ENCODE results near the gene TTC1. TPM values are rescaled to one million over a fixed set of nuclear protein-coding genes. Genes with fewer than 3 reads are reported as not detected.
A peak's percentile ranks its signal among the peaks of the same experiment; 100 is the strongest.

TTC1 gene
- polyA plus RNA-seq, 1 of the 3 experiments (the other 2 are of a cell fraction), result 37.0 TPM

GRCh38 chr5:159971931-159972461 lies 36.9 kb upstream of the TTC1 start:
- TF ChIP-seq FOSL2 (IDR thresholded peaks at IDR 0.05; ENCODE audit: borderline replicate concordance, low read depth), result no peak
- TF ChIP-seq SMC3 (IDR thresholded peaks at IDR 0.05; ENCODE audit: low read depth, low read length), result no peak
- no peak for TF ChIP-seq ZBTB33 (IDR thresholded peaks at IDR 0.05; ENCODE audit: borderline replicate concordance, low read depth)
- no peak overlapping the region for H3K27ac ChIP-seq (ENCODE audit: low read depth in 2 of 2, low read length in 1 of 2)
- no peaks in the 10 kb centered on the region for H3K79me2 ChIP-seq (ENCODE audit: insufficient read depth)
- H2AFZ ChIP-seq (ENCODE audit: low read depth), result 0 out of 2 replicates have a peak overlapping the region, but pooled peaks have one; percentile 23
- no peaks in the 10 kb centered on the region for H3K36me3 ChIP-seq (replicated peaks in 1 of 2; ENCODE audit: control insufficient read depth in 1 of 2, insufficient read depth in 2 of 2, low read length in 1 of 2)
- no peak overlapping the region for H3K4me2 ChIP-seq
- ChIA-PET CTCF (interaction anchor here (1.9 kb wide), 1 partner anchor 15 kb away, joined by 8 read pairs; no protein-coding TSS in a partner anchor), POLR2A (no interaction called here)
- peaks cover 30% of the 10 kb centered on the region for H3F3A ChIP-seq (replicated peaks; ENCODE audit: insufficient read depth)
- no peaks in the 10 kb centered on the region for H3K9me3 ChIP-seq
- no peaks in the 10 kb centered on the region for H3K9me2 ChIP-seq
- H3K4me1 ChIP-seq (ENCODE audit: control insufficient read depth in 1 of 2, insufficient read depth in 2 of 2, low read depth in 1 of 2, low read length in 1 of 2), result peaks cover 0 to 21% of the 10 kb centered on the region in 2 experiments; a peak in 3 of 4 replicates
- H4K20me1 ChIP-seq (ENCODE audit: insufficient read depth), result no peaks in the 10 kb centered on the region
- no peaks in the 10 kb centered on the region for H3K27me3 ChIP-seq (ENCODE audit: insufficient read depth)
- no peak overlapping the region for H3K4me3 ChIP-seq (ENCODE audit: low read depth in 2 of 2, low read length in 1 of 2)
- peak; percentile 61 for DNase-seq
- WGBS (ENCODE audit: low lambda C conversion rate), result 17% methylated on average over 14 of the region's 76 CpGs
- H3K9ac ChIP-seq, result no peak overlapping the region

- no peak overlapping the region for H3K9ac ChIP-seq
- H3K9me3 ChIP-seq, result no peaks in the 10 kb centered on the region
- ChIA-PET CTCF (interaction anchor here (1.0 to 1.9 kb wide), 2 partner anchors 8 to 14 kb away, joined by 4 to 8 read pairs; no protein-coding TSS in a partner anchor), POLR2A (no interaction called here)
- H3K79me2 ChIP-seq (ENCODE audit: insufficient read depth), result no peaks in the 10 kb centered on the region
- no peaks in the 10 kb centered on the region for H4K20me1 ChIP-seq (ENCODE audit: insufficient read depth)
- no peaks in the 10 kb centered on the region for H3K27me3 ChIP-seq (ENCODE audit: insufficient read depth)
- TF ChIP-seq FOXJ3 (CRISPR knock-in tag; IDR thresholded peaks at IDR 0.05), result no peak
- TF ChIP-seq EP300 (IDR thresholded peaks at IDR 0.05; ENCODE audit: borderline replicate concordance in 1 of 2, low read depth in 1 of 2, low read length in 1 of 2), result no peak
- TF ChIP-seq TAF1 (IDR thresholded peaks at IDR 0.05; ENCODE audit: borderline replicate concordance, low read depth, low read length), result no peak
- TF ChIP-seq SMC3 (IDR thresholded peaks at IDR 0.05; ENCODE audit: low read depth, low read length), result no peak
- no peak for TF ChIP-seq YY1 (IDR thresholded peaks at IDR 0.05; ENCODE audit: low read depth)
- TF ChIP-seq USF2 (IDR thresholded peaks at IDR 0.05; ENCODE audit: borderline replicate concordance, low read depth, low read length), result no peak
- TF ChIP-seq JUND (IDR thresholded peaks at IDR 0.05), result no peak
- no peak for TF ChIP-seq MXI1 (IDR thresholded peaks at IDR 0.05; ENCODE audit: low read depth, low read length)
- no peak for TF ChIP-seq MEF2A (IDR thresholded peaks at IDR 0.05; ENCODE audit: borderline replicate concordance, low read depth)
- no peak for TF ChIP-seq GABPA (IDR thresholded peaks at IDR 0.05; ENCODE audit: low read depth)
- no peak for TF ChIP-seq MAX (IDR thresholded peaks at IDR 0.05; ENCODE audit: low read depth)
- no peak for TF ChIP-seq NFIC (IDR thresholded peaks at IDR 0.05; ENCODE audit: borderline replicate concordance)
- no peak for TF ChIP-seq CHD2 (IDR thresholded peaks at IDR 0.05; ENCODE audit: low read length, partially characterized antibody)
- no peak for TF ChIP-seq USF1 (IDR thresholded peaks at IDR 0.05; ENCODE audit: borderline replicate concordance, low read depth)
- TF ChIP-seq IRF3 (IDR thresholded peaks at IDR 0.05; ENCODE audit: low read depth, low read length), result no peak
- no peak for TF ChIP-seq RXRA (IDR thresholded peaks at IDR 0.05; ENCODE audit: borderline replicate concordance, low read depth)
- no peak for TF ChIP-seq EZH2phosphoT487 (IDR thresholded peaks at IDR 0.05; ENCODE audit: borderline replicate concordance, low read depth)
- 75% methylated on average over 35 of the region's 50 CpGs for WGBS (ENCODE audit: low lambda C conversion rate)
- H2AFZ ChIP-seq (ENCODE audit: low read depth), result no peak overlapping the region
- no peaks in the 10 kb centered on the region for H3K9me2 ChIP-seq
- peak; percentile 35 for DNase-seq
- H3K36me3 ChIP-seq (replicated peaks in 1 of 2; ENCODE audit: control insufficient read depth in 1 of 2, insufficient read depth in 2 of 2, low read length in 1 of 2), result no peaks in the 10 kb centered on the region
- H3K4me1 ChIP-seq (ENCODE audit: control insufficient read depth in 1 of 2, insufficient read depth in 2 of 2, low read depth in 1 of 2, low read length in 1 of 2), result peaks cover 0 to 21% of the 10 kb centered on the region in 2 experiments; a peak in 3 of 4 replicates
- H3K4me2 ChIP-seq, result no peak overlapping the region
- peaks cover 30% of the 10 kb centered on the region for H3F3A ChIP-seq (replicated peaks; ENCODE audit: insufficient read depth)
- no peak overlapping the region for H3K4me3 ChIP-seq (ENCODE audit: low read depth in 2 of 2, low read length in 1 of 2)
- no peak overlapping the region for H3K27ac ChIP-seq (ENCODE audit: low read depth in 2 of 2, low read length in 1 of 2)
These were observed 36.2 kb upstream of the TTC1 start for GRCh38 chr5:159972538-159973362.

Measured in SK-N-SH (cell line).